IPS-15b (cell line): ENCODE measurements around the gene MCOLN2.

Source experiments
- H3K27me3 ChIP-seq: one replicate; pipeline ENCODE4 v1.6.1; 2013; ENCODE audit warnings: low read length; ENCODE audit not compliant: control insufficient read depth, insufficient read depth
- H3K36me3 ChIP-seq: one replicate; pipeline ENCODE4 v1.6.1; 2013; ENCODE audit warnings: low read length; ENCODE audit not compliant: control insufficient read depth, insufficient read depth
- H3K4me1 ChIP-seq: one replicate; pipeline ENCODE4 v1.6.1; 2013; ENCODE audit warnings: mild to moderate bottlenecking, low read length; ENCODE audit not compliant: control insufficient read depth, insufficient read depth
- H3K4me3 ChIP-seq: one replicate; pipeline ENCODE4 v1.5.1; 2013; ENCODE audit warnings: low read depth, low read length
- H3K9ac ChIP-seq: one replicate; pipeline ENCODE4 v1.6.1; 2013; ENCODE audit warnings: low read depth, mild to moderate bottlenecking, low read length
- H3K9me3 ChIP-seq: one replicate; pipeline ENCODE4 v1.6.1; 2013; ENCODE audit warnings: mild to moderate bottlenecking, low read length; ENCODE audit not compliant: control insufficient read depth, insufficient read depth

The MCOLN2 gene

GRCh38 chr1:84973498-84974334 is 23.2 kb downstream of the MCOLN2 start:
- peaks cover 4% of the 10 kb centered on the region for H3K4me1 ChIP-seq
- H3K27me3 ChIP-seq: peaks cover 2% of the 10 kb centered on the region
- H3K36me3 ChIP-seq: no peaks in the 10 kb centered on the region
- no peak overlapping the region for H3K4me3 ChIP-seq
- H3K9me3 ChIP-seq: no peaks in the 10 kb centered on the region
- H3K9ac ChIP-seq: no peak overlapping the region

GRCh38 chr1:84972377-84972987 is 24.4 kb downstream of the MCOLN2 start:
- no peak overlapping the region for H3K4me3 ChIP-seq
- no peak overlapping the region for H3K9ac ChIP-seq
- H3K4me1 ChIP-seq: peaks cover 4% of the 10 kb centered on the region

GRCh38 chr1:84971957-84972356 is 25.0 kb downstream of the MCOLN2 start:
- Histone ChIP-seq H3K4me1 (peaks cover 4% of the 10 kb centered on the region), H3K9me3 (no peaks in the 10 kb centered on the region), H3K36me3 (no peaks in the 10 kb centered on the region), H3K27me3 (peaks cover 2% of the 10 kb centered on the region), H3K4me3 (no peak overlapping the region), H3K9ac (no peak overlapping the region)

More at GRCh38 chr1:84972377-84972987, 24.4 kb downstream of the MCOLN2 start:
- H3K36me3 ChIP-seq: no peaks in the 10 kb centered on the region
- no peaks in the 10 kb centered on the region for H3K9me3 ChIP-seq
- H3K27me3 ChIP-seq: peaks cover 2% of the 10 kb centered on the region

- no peaks in the 10 kb centered on the region for H3K36me3 ChIP-seq
- no peaks in the 10 kb centered on the region for H3K9me3 ChIP-seq
- H3K27me3 ChIP-seq: no peaks in the 10 kb centered on the region
- no peak overlapping the region for H3K4me3 ChIP-seq
- H3K9ac ChIP-seq: no peak overlapping the region
- H3K4me1 ChIP-seq: peaks cover 4% of the 10 kb centered on the region
Measured at GRCh38 chr1:84969489-84970250, 27.2 kb downstream of the MCOLN2 start.

GRCh38 chr1:84968865-84969264 is 28.0 kb downstream of the MCOLN2 start:
- Histone ChIP-seq H3K4me1 (peaks cover under 1% of the 10 kb centered on the region), H3K27me3 (no peaks in the 10 kb centered on the region), H3K4me3 (no peak overlapping the region), H3K36me3 (no peaks in the 10 kb centered on the region), H3K9me3 (no peaks in the 10 kb centered on the region), H3K9ac (no peak overlapping the region)

GRCh38 chr1:84968101-84968500 is 28.8 kb downstream of the MCOLN2 start:
- Histone ChIP-seq H3K9me3 (no peaks in the 10 kb centered on the region), H3K27me3 (no peaks in the 10 kb centered on the region), H3K4me3 (no peak overlapping the region), H3K4me1 (no peaks in the 10 kb centered on the region), H3K9ac (no peak overlapping the region), H3K36me3 (no peaks in the 10 kb centered on the region)

GRCh38 chr1:84967666-84968065 is 29.2 kb downstream of the MCOLN2 start:
- H3K27me3 ChIP-seq: no peaks in the 10 kb centered on the region
- H3K4me1 ChIP-seq: no peaks in the 10 kb centered on the region
- H3K9ac ChIP-seq: no peak overlapping the region
- H3K36me3 ChIP-seq: no peaks in the 10 kb centered on the region
- H3K4me3 ChIP-seq: no peak overlapping the region
- H3K9me3 ChIP-seq: no peaks in the 10 kb centered on the region

- H3K9ac ChIP-seq: no peak overlapping the region
- no peaks in the 10 kb centered on the region for H3K4me1 ChIP-seq
- H3K36me3 ChIP-seq: no peaks in the 10 kb centered on the region
- H3K9me3 ChIP-seq: no peaks in the 10 kb centered on the region
- H3K27me3 ChIP-seq: no peaks in the 10 kb centered on the region
- no peak overlapping the region for H3K4me3 ChIP-seq
Measured at GRCh38 chr1:84963021-84963420, 33.9 kb downstream of the MCOLN2 start.

- Histone ChIP-seq H3K27me3 (no peaks in the 10 kb centered on the region), H3K9me3 (no peaks in the 10 kb centered on the region), H3K4me1 (no peaks in the 10 kb centered on the region), H3K36me3 (no peaks in the 10 kb centered on the region), H3K4me3 (no peak overlapping the region), H3K9ac (no peak overlapping the region)
Measured at GRCh38 chr1:84961316-84961715, 35.6 kb downstream of the MCOLN2 start.

- H3K9ac ChIP-seq: no peak overlapping the region
- no peaks in the 10 kb centered on the region for H3K27me3 ChIP-seq
- no peaks in the 10 kb centered on the region for H3K9me3 ChIP-seq
- no peaks in the 10 kb centered on the region for H3K4me1 ChIP-seq
- no peak overlapping the region for H3K4me3 ChIP-seq
- no peaks in the 10 kb centered on the region for H3K36me3 ChIP-seq
Measured at GRCh38 chr1:84960371-84960770, 36.5 kb downstream of the MCOLN2 start.

- no peak overlapping the region for H3K9ac ChIP-seq
- no peaks in the 10 kb centered on the region for H3K9me3 ChIP-seq
- H3K4me3 ChIP-seq: no peak overlapping the region
- no peaks in the 10 kb centered on the region for H3K4me1 ChIP-seq
- H3K36me3 ChIP-seq: no peaks in the 10 kb centered on the region
- H3K27me3 ChIP-seq: no peaks in the 10 kb centered on the region
Measured at GRCh38 chr1:84959294-84959693, 37.6 kb downstream of the MCOLN2 start.
